Central memory CD8-positive, alpha-beta T cell (primary cell): ENCODE results near the gene MMRN2.
"Not testable (repeated sequence)": the region's sequence is repeated elsewhere in the genome, so short reads cannot be mapped to it uniquely, and the experiment has no call there.

Experiments
- ATAC-seq: fragments of 150-1000 bp; cut with Tn5 transposase; replicated peaks from 2 replicates; pipeline ENCODE4 v1.10.0; 2022; ENCODE audit warnings: mild to moderate bottlenecking, moderate FRiP score, moderate number of reproducible peaks; ENCODE audit not compliant: poor library complexity, severe bottlenecking; ENCODE audit errors: extremely low read depth
- DNase-seq, 2 donors: peaks; one replicate each; pipeline ENCODE4 v3.0.0; 2021; ENCODE audit warnings: low spot score in 2 of 2
- H3K27ac Mint-ChIP-seq: one replicate; pipeline ENCODE4 v1.8.0; 2022; ENCODE audit warnings: low read depth, mild to moderate bottlenecking, moderate library complexity, mixed read lengths
- H3K27me3 Mint-ChIP-seq: one replicate; pipeline ENCODE4 v1.8.0; 2022; ENCODE audit warnings: mixed read lengths
- H3K36me3 Mint-ChIP-seq: one replicate; pipeline ENCODE4 v1.8.0; 2022; ENCODE audit warnings: mild to moderate bottlenecking, moderate library complexity, mixed read lengths; ENCODE audit not compliant: insufficient read depth
- H3K4me1 Mint-ChIP-seq: one replicate; pipeline ENCODE4 v1.8.0; 2022; ENCODE audit warnings: mixed read lengths
- H3K4me3 Mint-ChIP-seq: one replicate; pipeline ENCODE4 v1.8.0; 2022; ENCODE audit warnings: mild to moderate bottlenecking, moderate library complexity, mixed read lengths
- H3K9me3 Mint-ChIP-seq: one replicate; pipeline ENCODE4 v1.8.0; 2022; ENCODE audit warnings: mixed read lengths

Gene MMRN2, protein sequence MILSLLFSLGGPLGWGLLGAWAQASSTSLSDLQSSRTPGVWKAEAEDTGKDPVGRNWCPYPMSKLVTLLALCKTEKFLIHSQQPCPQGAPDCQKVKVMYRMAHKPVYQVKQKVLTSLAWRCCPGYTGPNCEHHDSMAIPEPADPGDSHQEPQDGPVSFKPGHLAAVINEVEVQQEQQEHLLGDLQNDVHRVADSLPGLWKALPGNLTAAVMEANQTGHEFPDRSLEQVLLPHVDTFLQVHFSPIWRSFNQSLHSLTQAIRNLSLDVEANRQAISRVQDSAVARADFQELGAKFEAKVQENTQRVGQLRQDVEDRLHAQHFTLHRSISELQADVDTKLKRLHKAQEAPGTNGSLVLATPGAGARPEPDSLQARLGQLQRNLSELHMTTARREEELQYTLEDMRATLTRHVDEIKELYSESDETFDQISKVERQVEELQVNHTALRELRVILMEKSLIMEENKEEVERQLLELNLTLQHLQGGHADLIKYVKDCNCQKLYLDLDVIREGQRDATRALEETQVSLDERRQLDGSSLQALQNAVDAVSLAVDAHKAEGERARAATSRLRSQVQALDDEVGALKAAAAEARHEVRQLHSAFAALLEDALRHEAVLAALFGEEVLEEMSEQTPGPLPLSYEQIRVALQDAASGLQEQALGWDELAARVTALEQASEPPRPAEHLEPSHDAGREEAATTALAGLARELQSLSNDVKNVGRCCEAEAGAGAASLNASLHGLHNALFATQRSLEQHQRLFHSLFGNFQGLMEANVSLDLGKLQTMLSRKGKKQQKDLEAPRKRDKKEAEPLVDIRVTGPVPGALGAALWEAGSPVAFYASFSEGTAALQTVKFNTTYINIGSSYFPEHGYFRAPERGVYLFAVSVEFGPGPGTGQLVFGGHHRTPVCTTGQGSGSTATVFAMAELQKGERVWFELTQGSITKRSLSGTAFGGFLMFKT

DNA sequence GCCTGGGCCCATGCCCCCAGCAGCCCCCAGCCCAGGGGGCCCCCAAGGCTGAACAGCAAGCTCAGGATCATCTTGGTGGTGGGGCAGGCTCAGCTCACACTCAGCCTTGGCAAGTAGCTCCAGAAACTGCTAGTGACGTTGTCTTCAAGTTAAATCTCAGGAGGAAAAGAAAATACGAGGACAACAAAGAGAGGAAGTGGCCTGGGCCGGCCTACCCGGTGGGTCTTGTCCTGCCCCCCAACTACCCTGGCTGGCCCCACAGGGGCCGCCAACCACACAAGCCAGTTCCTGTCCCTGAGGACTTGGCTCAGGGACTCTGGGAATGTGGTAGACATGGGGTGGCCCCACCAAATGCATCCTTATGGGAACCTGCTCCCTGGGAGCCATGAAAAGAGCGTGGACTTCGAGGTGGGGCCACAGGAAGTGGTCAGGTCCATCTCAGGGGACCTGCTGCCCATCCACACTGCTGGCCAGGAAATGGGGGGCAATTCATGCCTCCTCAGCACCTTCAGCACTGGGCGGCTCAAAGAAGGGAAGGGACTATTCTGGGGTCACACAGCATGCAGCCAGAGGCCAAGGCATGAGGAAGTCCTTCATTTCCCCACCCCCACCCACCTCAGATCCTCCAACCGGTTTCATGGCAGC, at the start of gene MMRN2:
Gene MMRN2 (minus strand): TSS at position 145 of the 645 bp plus-strand sequence. CDS start 74 bp downstream, at position 71.
- no peak within 1 kb of the TSS for H3K27ac Mint-ChIP-seq
- H3K27me3 Mint-ChIP-seq = no peaks in the 10 kb centered on the region
- H3K4me3 Mint-ChIP-seq = no peak within 1 kb of the TSS
- peaks cover under 1% of the 10 kb centered on the region for H3K9me3 Mint-ChIP-seq
- peaks cover 4% of the 10 kb centered on the region for H3K4me1 Mint-ChIP-seq
- no peak for ATAC-seq
- DNase-seq = no peak
- H3K36me3 Mint-ChIP-seq = no peaks in the 10 kb centered on the region

DNA sequence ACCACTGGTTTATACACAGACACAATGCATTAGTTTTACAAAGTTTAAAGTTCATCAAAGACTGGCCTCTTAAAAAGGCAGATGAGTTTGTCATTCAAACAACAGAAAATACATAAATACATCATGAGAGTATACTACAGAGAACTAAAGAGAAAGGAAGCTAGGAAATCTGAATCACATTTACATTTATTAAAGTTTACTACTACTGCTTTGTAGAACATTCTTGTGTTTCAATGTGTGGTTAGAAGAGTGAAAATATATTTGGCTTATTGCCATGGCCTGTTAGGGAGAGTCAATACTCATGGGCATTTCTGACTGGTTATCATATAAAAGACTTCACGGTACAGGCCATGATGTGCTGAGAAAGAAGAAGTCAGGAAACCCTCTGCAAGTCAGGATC, 49.7 kb upstream of the MMRN2 start:
- H3K4me3 Mint-ChIP-seq, H3K36me3 Mint-ChIP-seq, H3K27ac Mint-ChIP-seq, H3K27me3 Mint-ChIP-seq, H3K9me3 Mint-ChIP-seq, ATAC-seq, DNase-seq, H3K4me1 Mint-ChIP-seq: not testable (repeated sequence)

DNA sequence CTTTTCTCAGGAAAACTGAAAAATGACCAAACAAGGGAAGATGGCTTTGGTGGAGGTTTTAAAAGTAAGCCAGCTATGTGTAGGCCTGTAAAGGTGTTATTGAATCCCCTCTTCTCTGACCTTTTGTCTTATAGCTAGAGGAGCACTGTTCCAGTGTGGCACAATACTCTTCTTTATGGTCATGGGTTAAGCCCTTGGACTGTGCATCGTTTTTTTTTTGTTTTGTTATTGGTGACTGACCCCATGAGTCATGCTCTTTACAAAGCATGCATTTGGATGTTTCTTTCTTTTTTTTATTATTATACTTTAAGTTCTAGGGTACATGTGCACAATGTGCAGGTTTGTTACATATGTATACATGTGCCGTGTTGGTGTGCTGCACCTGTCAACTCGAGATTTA, 43.1 kb upstream of the MMRN2 start:
- Mint-ChIP-seq H3K9me3 (no peaks in the 10 kb centered on the region), H3K27me3 (peaks cover 9% of the 10 kb centered on the region), H3K27ac (no peak overlapping the region), H3K4me1 (no peaks in the 10 kb centered on the region), H3K4me3 (no peak overlapping the region), H3K36me3 (no peaks in the 10 kb centered on the region)
- ATAC-seq = no peak
- no peak for DNase-seq

DNA sequence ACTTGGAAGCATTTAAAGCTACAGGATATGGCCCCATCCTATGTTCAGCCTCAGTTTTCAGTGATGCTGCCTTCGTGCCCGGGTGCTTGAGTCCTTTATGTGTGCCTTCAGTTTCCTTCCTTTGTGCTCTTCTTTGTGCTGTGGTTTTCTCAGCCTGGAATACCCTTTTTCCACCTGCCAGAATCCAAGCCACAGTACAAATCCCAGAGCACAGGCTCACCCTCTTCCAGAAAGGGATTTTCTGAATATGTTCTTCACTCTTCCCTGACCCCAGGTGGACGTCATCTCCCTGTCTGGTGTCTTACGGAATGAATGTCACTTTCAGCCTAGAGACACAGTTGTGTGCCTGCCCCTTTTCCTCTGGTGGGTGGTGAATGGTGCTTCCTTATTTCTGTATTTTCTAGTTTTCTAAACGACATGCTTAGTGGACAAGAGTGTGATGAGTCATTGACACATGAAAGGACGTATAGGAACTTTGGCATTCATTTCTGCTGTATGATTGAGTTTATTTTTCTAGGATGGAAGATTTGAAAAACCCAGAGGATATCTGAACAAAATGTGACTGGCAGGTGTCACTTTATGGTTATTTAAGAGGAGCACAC, 42.5 kb upstream of the MMRN2 start:
- ATAC-seq, H3K27ac Mint-ChIP-seq, H3K4me3 Mint-ChIP-seq, DNase-seq, H3K27me3 Mint-ChIP-seq, H3K9me3 Mint-ChIP-seq, H3K36me3 Mint-ChIP-seq, H3K4me1 Mint-ChIP-seq: not testable (repeated sequence)

DNA sequence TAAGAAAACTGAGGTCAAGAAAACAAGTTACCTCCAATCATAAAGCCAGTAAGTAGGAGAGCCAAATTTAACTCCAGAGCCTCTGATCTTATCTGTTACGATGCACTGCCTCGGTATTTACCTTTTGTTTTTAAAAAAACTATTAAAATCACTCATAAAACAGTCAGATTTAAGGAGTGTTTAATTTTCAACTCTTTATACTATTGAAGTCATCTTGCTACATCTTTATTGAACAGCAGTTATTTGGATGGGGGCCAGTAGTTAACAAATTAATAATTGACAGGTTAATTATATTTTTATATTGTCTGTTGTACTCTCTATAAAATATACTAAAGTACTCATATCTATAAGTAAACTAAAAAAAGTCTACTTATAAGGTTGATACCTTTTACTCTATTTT, 35.5 kb upstream of the MMRN2 start:
- DNase-seq (no peak), ATAC-seq (no peak)
- no peaks in the 10 kb centered on the region for H3K9me3 Mint-ChIP-seq
- peaks cover 41% of the 10 kb centered on the region for H3K27me3 Mint-ChIP-seq
- no peaks in the 10 kb centered on the region for H3K4me1 Mint-ChIP-seq
- no peak overlapping the region for H3K4me3 Mint-ChIP-seq
- no peak overlapping the region for H3K27ac Mint-ChIP-seq
- no peaks in the 10 kb centered on the region for H3K36me3 Mint-ChIP-seq

DNA sequence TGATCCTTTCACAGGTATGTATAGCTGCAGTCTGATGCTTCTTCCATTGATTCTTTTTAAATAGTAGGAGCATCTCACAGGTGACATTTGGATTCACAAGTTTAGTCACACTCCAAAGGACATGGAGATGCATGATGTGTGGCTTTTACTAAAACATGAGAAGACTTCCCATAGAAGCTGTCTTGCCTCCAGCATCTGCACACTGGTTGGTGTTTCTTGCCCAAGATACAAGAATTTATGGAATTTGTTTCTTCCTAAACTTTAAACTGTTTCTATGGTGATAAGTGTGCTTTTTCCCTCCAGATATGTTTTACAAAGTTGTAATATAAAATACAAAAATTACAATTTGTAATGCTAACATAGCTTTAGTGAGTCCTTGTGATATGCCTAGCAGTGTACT, 35.0 kb upstream of the MMRN2 start:
- no peaks in the 10 kb centered on the region for H3K36me3 Mint-ChIP-seq

DNA sequence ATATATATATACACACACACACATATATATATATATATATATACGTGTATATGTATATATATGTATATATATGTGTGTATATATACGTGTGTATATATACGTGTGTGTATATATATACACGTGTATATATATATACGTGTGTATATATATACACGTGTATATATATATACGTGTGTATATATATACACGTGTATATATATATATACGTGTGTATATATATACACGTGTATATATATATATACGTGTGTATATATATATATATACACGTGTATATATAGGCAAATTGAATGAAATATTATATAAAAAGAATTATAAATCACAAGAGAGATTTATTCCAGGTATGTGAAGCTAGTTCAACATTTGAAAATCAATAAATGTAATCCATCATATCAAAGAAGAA, 33.9 kb upstream of the MMRN2 start:
- H3K9me3 Mint-ChIP-seq, H3K4me1 Mint-ChIP-seq, ATAC-seq, H3K4me3 Mint-ChIP-seq, H3K27ac Mint-ChIP-seq, H3K36me3 Mint-ChIP-seq, DNase-seq: not testable (repeated sequence)
- H3K27me3 Mint-ChIP-seq = peaks cover 35% of the 10 kb centered on the region

More for the DNA sequence above, 35.0 kb upstream of the MMRN2 start:
- Mint-ChIP-seq H3K4me1 (no peaks in the 10 kb centered on the region), H3K9me3 (no peaks in the 10 kb centered on the region), H3K27ac (no peak overlapping the region), H3K4me3 (no peak overlapping the region), H3K27me3 (peaks cover 42% of the 10 kb centered on the region)
- ATAC-seq (no peak), DNase-seq (no peak)

DNA sequence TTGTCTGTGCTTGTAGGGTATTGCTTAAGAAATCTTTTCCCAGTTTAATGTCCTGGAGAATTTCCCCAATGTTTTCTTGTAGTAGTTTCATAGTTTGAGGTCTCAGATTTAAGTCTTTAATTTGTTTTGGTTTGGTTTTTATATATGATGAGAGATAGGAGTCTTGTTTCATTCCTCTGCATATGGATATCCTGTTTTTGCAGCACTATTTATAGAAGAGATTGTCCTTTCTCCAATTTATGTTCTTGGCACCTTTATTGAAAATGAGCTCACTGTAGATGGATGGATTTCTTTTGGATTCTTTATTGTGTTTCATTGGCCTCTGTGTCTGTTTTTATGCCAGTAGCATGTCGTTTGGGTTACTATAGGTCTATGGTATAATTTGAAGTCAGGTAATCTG, 31.1 kb upstream of the MMRN2 start:
- no peaks in the 10 kb centered on the region for H3K9me3 Mint-ChIP-seq
- H3K4me1 Mint-ChIP-seq = no peaks in the 10 kb centered on the region
- no peak overlapping the region for H3K4me3 Mint-ChIP-seq
- no peak for ATAC-seq
- peaks cover 35% of the 10 kb centered on the region for H3K27me3 Mint-ChIP-seq
- DNase-seq = no peak
- no peaks in the 10 kb centered on the region for H3K36me3 Mint-ChIP-seq
- no peak overlapping the region for H3K27ac Mint-ChIP-seq

DNA sequence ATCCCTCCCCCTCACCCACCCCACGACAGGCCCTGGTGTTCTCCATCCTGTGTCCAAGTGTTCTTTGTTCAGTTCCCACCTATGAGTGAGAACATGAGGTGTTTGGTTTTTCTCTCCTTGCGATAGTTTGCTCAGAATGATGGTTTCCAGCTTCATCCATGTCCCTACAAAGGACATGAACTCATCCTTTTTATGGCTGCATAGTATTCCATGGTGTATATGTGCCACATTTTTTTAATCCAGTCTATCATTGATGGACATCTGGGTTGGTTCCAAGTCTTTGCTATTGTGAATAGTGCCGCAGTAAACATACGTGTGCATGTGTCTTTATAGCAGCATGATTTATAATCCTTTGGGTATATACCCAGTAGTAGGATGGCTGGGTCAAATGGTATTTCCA, 27.1 kb upstream of the MMRN2 start:
- not testable (repeated sequence) for ATAC-seq, H3K9me3 Mint-ChIP-seq
- peaks cover 18% of the 10 kb centered on the region for H3K27me3 Mint-ChIP-seq

DNA sequence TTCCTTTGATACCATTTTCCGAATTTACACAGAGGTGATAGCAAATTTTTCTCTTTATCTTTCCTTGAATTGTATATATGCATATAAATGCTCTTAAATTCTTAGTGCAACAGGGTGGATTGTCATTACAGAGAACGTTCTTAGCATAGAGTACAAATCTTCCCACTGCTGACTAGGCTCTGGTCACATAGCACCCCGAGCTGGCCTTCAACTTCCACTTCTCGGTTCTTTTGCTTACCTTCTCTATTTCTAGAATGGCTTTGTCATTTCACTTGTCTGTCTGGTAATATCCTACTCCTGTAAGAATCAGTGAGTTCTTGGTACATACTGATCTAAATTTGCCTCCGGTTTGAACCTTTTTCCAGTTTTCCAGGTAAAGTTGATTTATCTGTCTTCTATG, 24.3 kb upstream of the MMRN2 start:
- no peak overlapping the region for H3K27ac Mint-ChIP-seq
- H3K9me3 Mint-ChIP-seq = no peaks in the 10 kb centered on the region

More for the DNA sequence above, 27.1 kb upstream of the MMRN2 start:
- not testable (repeated sequence) for H3K36me3 Mint-ChIP-seq, H3K4me1 Mint-ChIP-seq, H3K27ac Mint-ChIP-seq, DNase-seq, H3K4me3 Mint-ChIP-seq

DNA sequence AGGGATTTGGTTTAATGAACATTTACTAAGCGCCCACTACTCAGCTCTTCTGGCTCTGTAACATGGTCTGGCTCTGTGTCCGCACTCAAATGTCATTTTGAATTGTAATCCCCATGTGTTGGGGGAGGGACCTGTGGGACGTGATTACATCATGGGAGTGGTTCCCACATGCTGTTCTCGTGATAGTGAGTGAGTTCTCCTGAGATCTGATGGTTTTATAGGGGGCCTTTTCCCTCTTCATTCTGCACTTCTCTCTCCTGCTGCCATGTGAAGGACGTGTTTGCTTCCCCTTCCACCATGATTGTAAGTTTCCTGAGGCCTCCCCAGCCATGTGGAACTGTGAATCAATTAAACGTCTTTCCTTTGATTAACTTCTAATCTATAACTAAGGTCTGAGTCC, 23.6 kb upstream of the MMRN2 start:
- ATAC-seq, H3K4me3 Mint-ChIP-seq, H3K9me3 Mint-ChIP-seq, H3K4me1 Mint-ChIP-seq, H3K36me3 Mint-ChIP-seq, H3K27ac Mint-ChIP-seq, DNase-seq, H3K27me3 Mint-ChIP-seq: not testable (repeated sequence)

More for the DNA sequence above, 24.3 kb upstream of the MMRN2 start:
- Mint-ChIP-seq H3K4me1 (no peaks in the 10 kb centered on the region), H3K36me3 (no peaks in the 10 kb centered on the region), H3K27me3 (no peaks in the 10 kb centered on the region), H3K4me3 (no peak overlapping the region)
- ATAC-seq (no peak), DNase-seq (no peak)

DNA sequence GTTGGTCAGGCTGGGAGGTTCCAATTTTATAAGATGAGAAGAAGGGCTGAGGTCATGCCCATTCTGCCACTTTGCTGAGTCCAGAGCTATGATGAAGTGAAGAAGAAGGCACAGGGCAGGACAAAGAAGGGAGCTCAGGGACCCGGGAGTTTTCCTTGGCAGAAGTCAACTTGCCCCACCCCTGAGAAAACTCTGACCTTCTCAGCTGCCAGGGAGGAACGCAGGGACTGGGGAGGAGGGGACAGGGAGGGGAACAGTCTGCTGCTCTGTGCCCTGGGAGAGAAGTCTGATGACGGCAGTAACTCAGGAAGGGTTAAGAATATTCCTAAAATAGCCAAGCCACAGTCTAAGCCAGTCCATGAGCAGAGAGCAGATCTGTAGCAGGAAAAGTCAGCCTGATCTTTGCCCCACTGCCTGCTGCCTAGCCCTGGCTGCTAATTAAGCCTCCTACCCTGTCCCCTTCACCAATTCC, 22.6 kb upstream of the MMRN2 start:
- Mint-ChIP-seq H3K27me3 (no peaks in the 10 kb centered on the region), H3K9me3 (no peaks in the 10 kb centered on the region), H3K4me1 (no peaks in the 10 kb centered on the region), H3K4me3 (no peak overlapping the region), H3K36me3 (no peaks in the 10 kb centered on the region), H3K27ac (no peak overlapping the region)
- no peak for ATAC-seq
- no peak for DNase-seq
